Fibroblast of the aortic adventitia (primary cell): ENCODE results near the gene TBX21. TPM values are rescaled to one million over a fixed set of nuclear protein-coding genes. Genes with fewer than 3 reads are reported as not detected.

Experiments
- DNase-seq: peaks from one replicate; pipeline ENCODE4 v3.0.0-alpha.2; 2010; ENCODE audit warnings: low read depth
- H3K4me3 ChIP-seq: 2 replicates; pipeline ENCODE4 v1.5.1; 2011; ENCODE audit warnings: low read depth, mild to moderate bottlenecking, control low read depth, low read length, moderate library complexity
- total RNA-seq: library from RNA; depleted of rRNA; stranded (reverse); fragments of >200 nt; gene quantifications from 2 replicates; pipeline ENCODE4 v1.2.3, GENCODE V29; 2012; ENCODE audit warnings: low replicate concordance
- TF ChIP-seq, protein P1 (sequence below): IDR thresholded peaks from 2 replicates; pipeline ENCODE4 v1.5.1; 2011; ENCODE audit warnings: mild to moderate bottlenecking, low read length, control low read depth, inconsistent platforms; ENCODE audit not compliant: insufficient read depth

TBX21 gene
- total RNA-seq, 1 donor: not detected

GRCh38 chr17:47727704-47728036 lies 5.4 kb upstream of the TBX21 start:
- TF ChIP-seq, protein P1, sequence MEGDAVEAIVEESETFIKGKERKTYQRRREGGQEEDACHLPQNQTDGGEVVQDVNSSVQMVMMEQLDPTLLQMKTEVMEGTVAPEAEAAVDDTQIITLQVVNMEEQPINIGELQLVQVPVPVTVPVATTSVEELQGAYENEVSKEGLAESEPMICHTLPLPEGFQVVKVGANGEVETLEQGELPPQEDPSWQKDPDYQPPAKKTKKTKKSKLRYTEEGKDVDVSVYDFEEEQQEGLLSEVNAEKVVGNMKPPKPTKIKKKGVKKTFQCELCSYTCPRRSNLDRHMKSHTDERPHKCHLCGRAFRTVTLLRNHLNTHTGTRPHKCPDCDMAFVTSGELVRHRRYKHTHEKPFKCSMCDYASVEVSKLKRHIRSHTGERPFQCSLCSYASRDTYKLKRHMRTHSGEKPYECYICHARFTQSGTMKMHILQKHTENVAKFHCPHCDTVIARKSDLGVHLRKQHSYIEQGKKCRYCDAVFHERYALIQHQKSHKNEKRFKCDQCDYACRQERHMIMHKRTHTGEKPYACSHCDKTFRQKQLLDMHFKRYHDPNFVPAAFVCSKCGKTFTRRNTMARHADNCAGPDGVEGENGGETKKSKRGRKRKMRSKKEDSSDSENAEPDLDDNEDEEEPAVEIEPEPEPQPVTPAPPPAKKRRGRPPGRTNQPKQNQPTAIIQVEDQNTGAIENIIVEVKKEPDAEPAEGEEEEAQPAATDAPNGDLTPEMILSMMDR: no peak
- no peak overlapping the region for H3K4me3 ChIP-seq
- no peak for DNase-seq

- H3K4me3 ChIP-seq: no peak overlapping the region
- no peak for DNase-seq
- TF ChIP-seq, protein P1: no peak
Observed at GRCh38 chr17:47728214-47728877, 4.7 kb upstream of the TBX21 start.

DNA sequence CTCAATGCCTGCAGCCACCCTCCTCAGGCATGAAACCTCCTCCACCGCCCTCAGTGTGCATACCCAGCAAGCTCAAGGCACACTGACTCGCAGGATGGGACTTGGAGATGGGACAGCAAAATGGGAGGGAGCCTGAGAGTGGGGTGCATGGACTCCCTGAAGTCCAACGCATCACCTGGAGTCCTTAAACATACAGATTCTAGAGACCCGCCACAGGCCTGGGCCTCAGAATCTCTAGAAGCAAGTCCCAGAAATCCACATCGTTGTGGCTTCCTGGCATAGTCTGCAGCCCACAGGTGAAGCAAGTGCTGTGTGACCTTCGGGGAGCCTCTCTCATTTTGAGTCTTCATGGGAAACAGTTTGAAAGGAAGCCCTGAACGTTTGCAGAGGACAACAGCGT lies 3.6 kb upstream of the TBX21 start:
- TF ChIP-seq, protein P1: no peak
- H3K4me3 ChIP-seq: no peak overlapping the region
- DNase-seq: no peak

- no peak for DNase-seq
- TF ChIP-seq, protein P1: no peak
- no peak overlapping the region for H3K4me3 ChIP-seq
Observed at GRCh38 chr17:47730681-47731080, 2.4 kb upstream of the TBX21 start.

DNA sequence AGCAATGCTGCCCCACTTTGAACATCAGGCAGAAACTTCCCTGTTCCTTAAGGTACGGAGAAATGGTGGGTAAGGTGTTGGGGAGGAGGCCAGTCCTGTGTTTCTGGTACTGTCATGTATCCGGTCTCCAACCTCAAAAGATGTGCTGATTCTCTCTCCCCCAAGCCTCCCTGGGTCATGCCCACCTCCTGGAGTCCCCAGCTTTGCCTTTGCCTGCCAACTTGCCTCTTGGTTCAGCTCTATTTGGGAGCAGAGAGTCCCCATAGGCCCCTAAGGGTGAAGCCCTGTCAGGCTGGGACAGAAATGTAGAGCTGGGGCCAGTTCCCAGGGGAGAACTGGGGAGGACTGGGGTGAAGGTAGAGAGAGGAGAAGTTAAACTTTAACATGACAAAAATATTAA lies 1.6 kb upstream of the TBX21 start:
- H3K4me3 ChIP-seq: no peak overlapping the region
- TF ChIP-seq, protein P1: no peak
- no peak for DNase-seq

DNA sequence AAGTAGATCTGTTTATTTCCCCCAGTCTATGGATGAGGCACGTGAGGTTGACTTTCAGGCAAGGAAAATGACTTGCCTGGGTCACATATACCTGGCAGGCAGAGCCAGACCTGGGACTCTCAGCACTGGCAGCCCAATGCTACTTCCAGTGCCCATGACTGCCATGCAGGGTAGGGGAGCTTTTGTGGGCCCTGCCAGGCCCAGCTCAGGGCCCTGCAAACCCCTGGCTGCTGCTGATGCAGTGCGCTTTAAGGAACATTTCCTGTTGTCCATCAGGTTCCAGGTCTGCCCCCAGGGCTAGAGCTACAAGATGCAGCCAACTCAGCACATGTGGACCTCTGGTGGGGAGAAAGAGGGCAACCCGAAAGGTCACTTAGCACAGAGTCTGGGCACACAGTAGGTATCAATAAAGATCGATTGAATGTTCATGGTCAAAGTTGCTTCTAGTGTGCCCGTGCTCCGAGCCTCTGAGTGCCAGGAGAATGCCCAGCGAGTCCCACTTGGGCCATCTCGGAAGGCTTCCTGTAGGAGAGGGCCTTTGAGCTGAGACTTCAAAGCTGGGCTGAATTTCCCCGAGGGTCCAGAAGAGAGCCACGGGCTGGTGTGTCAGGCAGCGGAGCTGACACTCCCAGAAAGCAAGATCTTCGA lies 513 bp upstream of the TBX21 start:
- no peak for DNase-seq
- TF ChIP-seq, protein P1: no peak
- H3K4me3 ChIP-seq: no peak overlapping the region
